Measurements from ENCODE around the gene SLC13A3.

The SLC13A3 gene

GRCh38 chr20:46635514-46636136, 15.6 kb downstream of the SLC13A3 start:
- no peak for DNase-seq (ENCODE audit: low read depth)

DNA sequence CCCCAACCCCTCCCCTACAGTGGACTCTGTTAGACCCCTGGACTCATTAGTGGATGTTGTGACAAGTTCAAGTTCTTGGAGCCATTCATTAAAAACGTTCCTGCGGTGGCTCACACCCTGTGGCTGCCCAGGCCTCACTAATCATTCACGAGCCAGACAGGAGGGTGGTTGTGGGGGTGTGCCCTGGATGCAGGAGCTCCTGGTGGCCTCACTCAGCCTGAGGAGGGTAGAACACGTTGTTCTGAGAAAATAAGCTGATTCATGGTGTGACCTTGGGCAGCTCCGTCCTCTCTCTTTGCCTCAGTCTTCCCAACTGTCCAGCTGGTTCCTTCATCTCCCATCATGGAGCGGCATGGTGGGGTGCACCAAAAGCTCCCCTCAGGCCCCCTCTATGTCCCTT, 16.7 kb downstream of the SLC13A3 start:
- no peak for DNase-seq (ENCODE audit: low read depth)

DNA sequence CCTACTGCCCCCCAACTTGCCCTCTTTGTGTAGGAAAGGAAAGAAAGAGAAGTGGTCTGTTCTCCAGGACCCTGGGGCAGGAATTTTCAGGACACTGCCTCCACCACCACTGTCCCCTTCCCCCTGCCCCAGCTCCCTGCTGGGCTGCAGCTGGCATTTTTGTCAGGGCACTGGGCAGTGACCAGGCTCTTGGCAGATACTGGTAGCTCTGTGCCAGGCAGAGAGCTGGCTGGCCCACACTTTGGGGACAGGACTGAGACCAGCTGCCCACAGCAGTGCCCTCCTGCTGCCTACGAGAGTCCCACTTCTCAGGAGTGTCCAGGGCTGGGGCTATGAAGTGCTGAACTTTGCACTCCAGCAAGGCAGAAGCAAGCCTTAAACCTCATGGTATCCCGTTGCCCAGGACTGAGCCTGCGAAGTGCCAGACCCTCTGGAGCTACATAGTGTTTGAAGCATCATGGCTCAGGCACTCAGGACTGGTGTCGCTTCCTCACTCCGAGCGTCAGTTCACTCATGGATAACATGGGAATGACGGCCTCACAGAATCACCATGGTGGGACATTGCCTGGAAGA, 19.3 kb downstream of the SLC13A3 start:
- no peak for DNase-seq (ENCODE audit: low read depth)

GRCh38 chr20:46631212-46631869, 19.9 kb downstream of the SLC13A3 start:
- no peak for DNase-seq (ENCODE audit: low read depth)

GRCh38 chr20:46630306-46630705, 21.0 kb downstream of the SLC13A3 start:
- DNase-seq (ENCODE audit: low read depth) = no peak

GRCh38 chr20:46629341-46629740, 21.9 kb downstream of the SLC13A3 start:
- DNase-seq (ENCODE audit: low read depth) = no peak

DNA sequence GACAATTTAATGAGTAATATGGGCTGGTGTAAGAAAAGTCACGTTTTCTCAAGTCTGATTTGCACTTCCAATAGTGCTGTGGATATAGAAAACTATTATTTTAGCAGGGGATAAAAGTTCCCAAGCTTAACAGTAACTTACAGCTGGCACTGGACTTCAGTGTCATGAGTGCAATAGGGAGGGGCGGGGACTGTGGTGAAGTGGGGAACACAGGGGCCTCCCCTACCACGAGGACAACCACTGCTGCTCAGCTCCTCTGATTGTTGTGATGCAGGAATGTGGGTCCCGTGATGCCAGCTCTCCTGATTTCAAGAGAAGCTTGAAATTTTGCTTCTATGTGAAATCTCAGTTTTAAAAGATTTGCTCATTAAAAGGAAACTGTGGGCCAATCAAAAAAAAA, 24.0 kb downstream of the SLC13A3 start:
- no peak for DNase-seq (ENCODE audit: low read depth)

DNA sequence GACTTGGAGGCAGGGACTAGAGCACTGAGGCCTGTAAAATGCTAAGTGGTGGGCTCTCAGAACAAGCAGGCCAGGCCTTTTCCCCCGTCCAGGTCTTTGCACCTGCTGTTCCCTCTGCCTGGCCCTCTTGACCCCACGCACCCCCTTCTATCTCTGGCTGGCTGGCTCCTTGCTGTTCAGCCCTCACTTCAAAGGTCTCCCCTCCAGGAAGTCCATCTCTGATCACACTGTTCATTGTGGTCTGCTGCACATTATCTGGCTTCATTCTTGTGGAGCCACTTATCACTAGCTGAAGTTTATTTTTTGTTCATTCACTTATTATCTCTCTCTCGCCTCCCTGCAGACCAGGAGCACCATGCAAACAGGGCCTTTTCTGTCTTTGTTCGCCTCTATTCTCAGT, 24.5 kb downstream of the SLC13A3 start:
- no peak for DNase-seq (ENCODE audit: low read depth)

DNA sequence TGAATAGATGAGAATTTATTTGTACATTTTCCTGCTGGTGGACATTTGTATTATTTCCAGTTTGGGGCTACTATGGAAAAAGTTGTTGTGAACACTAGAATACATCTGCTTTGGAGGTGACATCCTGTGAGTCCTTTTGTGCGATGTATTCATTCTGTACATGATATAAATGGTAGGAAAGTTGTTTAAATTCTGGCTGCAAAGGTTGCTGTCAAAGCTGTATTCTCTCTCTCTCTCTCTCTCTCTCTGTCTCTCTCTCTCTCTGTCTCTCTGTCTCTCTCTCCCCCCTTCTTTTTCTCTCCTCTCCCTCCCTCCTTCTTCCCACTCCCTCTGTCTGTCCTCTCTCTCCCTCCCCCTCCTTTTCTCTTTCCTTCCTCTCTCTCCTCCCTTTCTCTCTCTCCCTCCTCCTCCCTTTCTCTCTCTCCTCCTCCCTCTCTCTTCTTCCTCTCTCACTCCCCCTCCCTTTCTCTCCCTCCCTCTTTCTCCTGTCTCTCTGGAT, 25.3 kb downstream of the SLC13A3 start:
- DNase-seq (ENCODE audit: low read depth) = no peak

- no peak for DNase-seq (ENCODE audit: low read depth)
Measured at GRCh38 chr20:46624946-46625345, 26.3 kb downstream of the SLC13A3 start.

GRCh38 chr20:46622165-46622564, 29.1 kb downstream of the SLC13A3 start:
- no peak for DNase-seq (ENCODE audit: low read depth)

DNA sequence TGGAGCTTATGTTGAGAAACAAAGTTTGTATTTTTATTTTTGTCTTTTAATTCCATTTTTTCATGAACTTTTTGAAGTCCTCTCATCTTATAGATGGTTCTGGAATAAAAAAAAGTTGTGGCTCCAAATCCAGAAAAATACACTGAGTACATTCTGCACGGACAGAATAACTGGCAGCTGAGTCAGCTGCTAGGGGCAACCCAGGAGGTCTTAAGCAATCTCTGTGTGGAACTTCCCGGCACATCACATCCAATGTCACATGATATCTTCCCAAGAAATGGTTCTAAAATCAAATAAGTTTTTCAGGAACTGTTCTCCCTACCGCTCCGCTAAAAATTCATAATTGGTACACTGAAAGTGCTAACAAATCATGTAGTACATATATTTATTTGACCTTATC, 29.8 kb downstream of the SLC13A3 start:
- no peak for DNase-seq (ENCODE audit: low read depth)

DNA sequence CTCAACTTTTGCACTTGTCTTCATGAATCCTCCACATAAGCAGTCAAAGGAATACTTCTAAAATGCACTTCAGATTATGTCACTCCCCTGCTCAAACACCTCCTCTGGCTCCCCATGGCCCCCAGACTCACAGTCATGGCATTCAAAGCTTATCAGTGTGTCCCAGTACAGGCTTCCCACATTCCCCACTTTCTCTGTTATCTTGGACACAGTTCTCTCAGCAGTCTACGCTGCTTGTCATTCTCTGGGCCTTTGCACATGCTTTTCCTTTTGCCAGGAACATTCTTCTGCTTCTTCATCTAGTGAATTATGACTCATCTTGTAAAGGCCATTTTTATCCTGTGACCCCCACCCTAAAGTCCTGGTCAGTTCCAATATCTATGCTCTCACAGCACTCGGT, 31.8 kb downstream of the SLC13A3 start:
- no peak for DNase-seq (ENCODE audit: low read depth)

DNA sequence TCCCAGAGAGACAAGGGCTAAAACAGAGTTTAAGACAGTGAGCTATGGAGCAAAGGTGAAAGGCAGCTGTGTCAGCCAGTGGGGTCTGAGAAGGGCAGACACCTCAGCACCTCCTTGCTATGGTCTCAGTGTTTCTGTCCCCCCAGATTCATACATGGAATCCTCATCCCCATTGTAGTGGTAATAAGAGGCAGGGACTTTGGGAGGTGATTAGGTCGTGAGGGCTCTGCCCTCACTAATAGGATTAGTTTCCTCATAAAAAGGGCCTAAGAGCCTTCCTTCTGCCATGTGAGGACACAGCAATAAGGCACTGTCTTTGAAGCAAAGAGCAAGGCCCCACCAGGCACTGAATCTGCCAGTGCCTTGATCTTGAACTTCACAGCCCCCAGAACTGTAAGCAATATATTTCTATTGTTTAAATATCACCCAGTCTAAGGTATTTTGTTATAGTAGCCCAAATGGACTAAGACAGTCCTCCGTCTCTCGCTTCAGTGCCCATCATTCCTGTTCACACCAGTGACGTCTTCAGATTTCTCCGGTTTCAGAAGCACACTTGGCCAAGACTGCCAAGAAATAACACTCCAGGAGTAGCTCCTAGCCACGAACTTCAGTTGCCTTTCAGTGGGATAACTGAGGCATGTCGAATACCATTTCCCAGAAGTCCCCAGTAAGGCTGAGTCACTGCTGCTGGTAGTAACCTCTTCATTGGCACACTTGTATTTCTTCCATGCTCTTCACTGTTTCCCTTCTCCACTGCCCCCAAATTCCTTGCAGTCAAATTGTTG, 32.8 kb downstream of the SLC13A3 start:
- DNase-seq (ENCODE audit: low read depth) = no peak

- no peak for DNase-seq (ENCODE audit: low read depth)
Measured at GRCh38 chr20:46614503-46614902, 36.8 kb downstream of the SLC13A3 start.

DNA sequence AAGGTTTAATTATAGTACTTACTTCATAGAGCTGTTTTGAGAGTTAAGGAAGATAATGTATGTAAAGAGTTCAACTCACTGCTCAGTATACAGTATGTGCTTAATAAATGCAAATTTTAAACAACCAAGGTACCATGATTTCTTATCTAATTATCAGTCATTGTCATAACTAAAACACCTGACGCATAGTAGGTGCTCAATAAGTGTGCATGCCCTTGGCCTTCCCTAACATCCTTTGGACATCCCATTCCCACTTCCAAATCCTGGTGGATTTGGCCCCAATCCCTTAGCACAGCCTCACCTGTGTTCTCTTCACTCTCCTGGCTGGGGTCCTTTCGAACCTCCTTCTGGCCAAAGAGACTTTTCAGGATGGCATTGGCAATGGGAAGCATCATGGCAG, 41.1 kb downstream of the SLC13A3 start:
- DNase-seq (ENCODE audit: low read depth) = no peak

DNA sequence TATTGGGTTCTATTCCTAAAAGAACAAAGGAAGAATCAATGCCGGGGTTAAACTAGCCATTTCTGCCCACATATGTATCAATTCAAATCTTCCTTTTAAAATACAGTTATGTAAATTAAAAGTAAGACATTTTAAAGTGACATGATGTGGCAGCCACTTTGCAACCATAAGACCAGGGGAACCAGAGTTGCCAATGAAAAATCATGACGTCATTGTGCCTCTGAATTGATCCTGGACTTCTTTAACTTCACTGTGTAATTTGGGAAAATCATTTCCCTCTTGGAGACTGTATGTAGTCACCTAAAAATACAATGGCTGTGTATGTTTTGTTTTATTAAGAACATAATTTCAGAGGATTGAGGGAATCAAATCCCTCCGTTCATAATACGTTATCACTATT, 42.2 kb downstream of the SLC13A3 start:
- DNase-seq (ENCODE audit: low read depth) = no peak

- DNase-seq (ENCODE audit: low read depth) = no peak
Measured at GRCh38 chr20:46607849-46608497, 43.3 kb downstream of the SLC13A3 start.

GRCh38 chr20:46607191-46607848, 43.9 kb downstream of the SLC13A3 start:
- no peak for DNase-seq (ENCODE audit: low read depth)

- no peak for DNase-seq (ENCODE audit: low read depth)
Measured at GRCh38 chr20:46606817-46607190, 44.5 kb downstream of the SLC13A3 start.

DNA sequence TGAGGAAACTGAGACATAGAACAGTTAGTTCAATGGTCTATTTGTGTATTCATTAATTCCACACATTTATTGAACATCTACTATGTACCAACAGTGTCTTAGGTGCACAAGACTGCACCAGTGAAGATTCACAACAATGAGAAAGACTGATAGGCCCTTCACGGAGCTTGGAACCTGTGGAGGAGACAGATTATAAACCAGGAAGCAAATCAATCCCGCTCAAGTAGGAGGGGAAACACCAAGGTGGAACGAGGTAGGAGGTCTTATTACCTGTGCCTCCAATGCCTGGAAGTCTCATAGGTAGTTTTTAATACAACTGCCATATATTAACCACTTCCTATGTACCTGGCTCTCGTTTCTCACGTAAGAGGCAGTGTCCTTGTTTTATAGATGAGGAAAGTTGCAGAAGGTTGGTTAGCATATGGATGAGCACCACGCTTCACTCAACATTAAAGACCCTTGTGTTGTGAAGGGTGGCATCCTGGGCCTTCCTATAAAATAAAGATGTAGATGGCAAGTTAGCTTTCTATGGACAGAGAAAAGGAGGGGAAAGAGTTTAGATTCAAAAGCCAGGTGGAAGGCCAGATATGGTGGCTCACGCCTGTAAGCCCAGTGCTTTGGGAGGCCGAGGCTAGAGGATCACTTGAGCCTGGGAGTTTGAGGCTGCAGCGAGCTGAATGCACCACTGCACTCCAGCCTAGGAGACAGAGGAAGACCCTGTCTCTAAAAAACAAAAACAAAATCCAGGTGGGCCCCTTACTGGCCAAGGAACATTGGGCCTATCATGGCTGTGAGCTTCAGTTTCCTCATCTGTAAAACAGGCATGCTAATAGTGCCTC, 45.1 kb downstream of the SLC13A3 start:
- no peak for DNase-seq (ENCODE audit: low read depth)

Measured in stimulated activated CD8-positive, alpha-beta memory T cell treated with anti-CD3 and anti-CD28 coated beads, Interleukin-7, amount 100 ng/mL, for 24 hours (primary cell).